ENCODE results near the gene NOD2. TPM values are rescaled to one million over a fixed set of nuclear protein-coding genes. Genes with fewer than 3 reads are reported as not detected.
A peak's percentile ranks its signal among the peaks of the same experiment; 100 is the strongest.

The NOD2 gene
- total and polyA plus RNA-seq, 12 donors = 0.13 to 4.9 (median 0.48) TPM

DNA sequence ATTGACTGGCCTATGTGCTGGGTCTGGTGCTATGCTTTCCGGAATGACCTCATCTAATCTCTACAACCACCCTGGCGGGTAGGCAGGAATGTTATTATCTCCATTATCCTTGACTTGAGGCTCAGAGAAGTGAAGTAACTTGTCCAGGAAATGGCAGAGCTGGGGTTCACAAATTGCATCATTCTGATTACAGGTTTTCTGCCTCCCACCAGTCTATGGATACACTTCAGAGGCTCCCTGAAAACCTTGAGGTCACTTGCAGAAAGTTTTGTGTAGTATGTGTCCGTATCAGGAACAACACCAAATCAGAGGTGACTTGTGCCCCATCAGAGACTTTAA, 19.1 kb downstream of the NOD2 start:
- 54 to 61% methylated on average over 3 of the region's 3 CpGs for WGBS, 2 donors
- ATAC-seq = no peak

DNA sequence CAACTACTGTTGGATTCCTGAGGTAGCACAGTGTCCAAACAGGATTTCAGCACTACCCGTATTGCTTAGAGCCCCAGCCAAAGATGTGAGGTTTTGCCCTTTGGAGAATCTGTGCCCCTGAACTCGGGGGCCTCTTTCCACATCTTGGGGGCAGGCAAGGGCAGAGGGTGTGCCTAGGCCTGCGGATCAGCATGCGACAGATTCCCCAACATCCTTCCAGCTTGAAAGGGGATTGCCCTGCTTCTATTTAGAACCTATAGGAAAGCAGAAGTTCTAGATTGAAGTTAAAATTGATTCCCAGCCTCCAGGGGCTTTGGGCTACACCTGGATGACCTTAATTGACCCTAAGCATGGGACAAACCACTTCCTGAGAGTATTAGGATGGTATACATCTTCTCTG, 19.6 kb downstream of the NOD2 start:
- intact Hi-C loops (cut with DNase I) = no loop called here
- no peak overlapping the region for H3K4me3 ChIP-seq
- 81 to 82% methylated on average over 4 of the region's 4 CpGs for WGBS, 2 donors
- ATAC-seq = no peak
- peaks cover 0 to 18% (median 0%) of the 10 kb centered on the region in 9 donors for H3K36me3 ChIP-seq
- H3K27ac ChIP-seq = peak overlapping the region in 1 of 10 donors; percentile 16
- TF ChIP-seq, protein P1, sequence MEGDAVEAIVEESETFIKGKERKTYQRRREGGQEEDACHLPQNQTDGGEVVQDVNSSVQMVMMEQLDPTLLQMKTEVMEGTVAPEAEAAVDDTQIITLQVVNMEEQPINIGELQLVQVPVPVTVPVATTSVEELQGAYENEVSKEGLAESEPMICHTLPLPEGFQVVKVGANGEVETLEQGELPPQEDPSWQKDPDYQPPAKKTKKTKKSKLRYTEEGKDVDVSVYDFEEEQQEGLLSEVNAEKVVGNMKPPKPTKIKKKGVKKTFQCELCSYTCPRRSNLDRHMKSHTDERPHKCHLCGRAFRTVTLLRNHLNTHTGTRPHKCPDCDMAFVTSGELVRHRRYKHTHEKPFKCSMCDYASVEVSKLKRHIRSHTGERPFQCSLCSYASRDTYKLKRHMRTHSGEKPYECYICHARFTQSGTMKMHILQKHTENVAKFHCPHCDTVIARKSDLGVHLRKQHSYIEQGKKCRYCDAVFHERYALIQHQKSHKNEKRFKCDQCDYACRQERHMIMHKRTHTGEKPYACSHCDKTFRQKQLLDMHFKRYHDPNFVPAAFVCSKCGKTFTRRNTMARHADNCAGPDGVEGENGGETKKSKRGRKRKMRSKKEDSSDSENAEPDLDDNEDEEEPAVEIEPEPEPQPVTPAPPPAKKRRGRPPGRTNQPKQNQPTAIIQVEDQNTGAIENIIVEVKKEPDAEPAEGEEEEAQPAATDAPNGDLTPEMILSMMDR (IDR thresholded peaks at IDR 0.05) = no peak
- H3K9me3 ChIP-seq = no peaks in the 10 kb centered on the region
- no peak for DNase-seq
- peaks cover 0 to 71% (median 4%) of the 10 kb centered on the region in 9 donors for H3K4me1 ChIP-seq
- no peaks in the 10 kb centered on the region for H3K27me3 ChIP-seq

More for the DNA sequence above, 19.1 kb downstream of the NOD2 start:
- DNase-seq = no peak
- H3K9me3 ChIP-seq = no peaks in the 10 kb centered on the region
- H3K27me3 ChIP-seq = no peaks in the 10 kb centered on the region
- H3K4me3 ChIP-seq = no peak overlapping the region
- TF ChIP-seq, protein P1 (IDR thresholded peaks at IDR 0.05) = no peak
- peaks cover 0 to 71% (median 4%) of the 10 kb centered on the region in 9 donors for H3K4me1 ChIP-seq
- peak overlapping the region in 1 of 10 donors; percentile 16 for H3K27ac ChIP-seq
- H3K36me3 ChIP-seq = peaks cover 0 to 18% (median 0%) of the 10 kb centered on the region in 9 donors
- intact Hi-C loops (cut with DNase I) = no loop called here

DNA sequence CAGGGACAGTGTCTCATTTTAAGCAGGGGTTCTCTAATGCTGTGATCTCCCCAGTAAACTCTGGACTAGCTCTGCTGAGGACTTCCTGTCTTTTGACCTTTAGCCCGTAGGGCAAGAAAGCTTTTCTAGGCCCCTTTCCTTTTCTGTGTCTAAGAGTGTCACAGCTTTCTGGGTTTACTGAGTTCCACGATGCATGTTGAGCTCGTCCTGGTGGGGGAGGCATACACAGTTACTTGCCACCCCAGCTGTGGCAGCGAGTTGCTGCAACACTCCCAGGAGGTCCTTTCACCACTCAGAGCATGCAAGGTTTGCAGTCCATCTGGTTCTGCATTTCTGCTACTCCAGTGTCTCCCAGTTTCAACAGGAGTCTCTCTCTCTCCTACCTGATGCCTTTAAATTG, 23.7 kb downstream of the NOD2 start:
- Histone ChIP-seq H3K27ac (no peak overlapping the region), H3K36me3 (peaks cover 0 to 10% (median 0%) of the 10 kb centered on the region in 9 donors), H3K4me1 (peaks cover 0 to 48% (median 0%) of the 10 kb centered on the region in 9 donors), H3K4me3 (no peak overlapping the region), H3K9me3 (no peaks in the 10 kb centered on the region), H3K27me3 (peaks cover 0 to 5% (median 0%) of the 10 kb centered on the region in 7 donors)
- no peak for ATAC-seq
- intact Hi-C loops (cut with DNase I) = no loop called here
- TF ChIP-seq, protein P1 (IDR thresholded peaks at IDR 0.05) = no peak
- WGBS, 2 donors = 75 to 78% methylated on average over 4 of the region's 4 CpGs
- DNase-seq = no peak

DNA sequence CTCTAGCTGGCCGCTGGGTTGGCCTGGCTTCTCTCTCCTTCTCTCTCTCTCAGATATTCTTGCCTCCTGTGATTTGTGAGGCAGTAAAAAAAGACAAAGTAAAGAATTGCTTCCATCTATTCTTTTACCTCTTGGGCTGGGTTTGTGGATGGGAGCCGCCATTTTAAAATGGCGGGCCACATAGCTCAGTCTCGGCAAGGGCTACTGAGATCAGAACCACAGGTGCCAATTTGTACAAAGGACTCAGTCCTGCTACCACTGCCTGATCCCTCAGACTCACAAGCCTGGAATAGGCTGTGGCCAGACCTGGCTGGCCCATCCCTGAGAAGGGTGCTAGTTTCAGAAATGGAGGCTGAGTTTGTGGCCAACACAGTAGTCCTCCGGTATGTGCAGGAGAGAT, 24.1 kb downstream of the NOD2 start:
- Histone ChIP-seq H3K36me3 (peaks cover 0 to 13% (median 0%) of the 10 kb centered on the region in 9 donors), H3K4me1 (peaks cover 0 to 44% (median 0%) of the 10 kb centered on the region in 9 donors), H3K27ac (no peak overlapping the region), H3K9me3 (no peaks in the 10 kb centered on the region), H3K27me3 (peaks cover 0 to 5% (median 0%) of the 10 kb centered on the region in 7 donors), H3K4me3 (no peak overlapping the region)
- WGBS, 2 donors = 84 to 94% methylated on average over 5 of the region's 5 CpGs
- TF ChIP-seq, protein P1 (IDR thresholded peaks at IDR 0.05) = no peak
- ATAC-seq = no peak
- intact Hi-C loops (cut with DNase I) = no loop called here
- DNase-seq = no peak

Data from heart right ventricle (tissue), 16 donors.